ENCODE measurements around the gene FGF18.
"Not testable (repeated sequence)": the region's sequence is repeated elsewhere in the genome, so short reads cannot be mapped to it uniquely, and the experiment has no call there.

FGF18 gene

DNA sequence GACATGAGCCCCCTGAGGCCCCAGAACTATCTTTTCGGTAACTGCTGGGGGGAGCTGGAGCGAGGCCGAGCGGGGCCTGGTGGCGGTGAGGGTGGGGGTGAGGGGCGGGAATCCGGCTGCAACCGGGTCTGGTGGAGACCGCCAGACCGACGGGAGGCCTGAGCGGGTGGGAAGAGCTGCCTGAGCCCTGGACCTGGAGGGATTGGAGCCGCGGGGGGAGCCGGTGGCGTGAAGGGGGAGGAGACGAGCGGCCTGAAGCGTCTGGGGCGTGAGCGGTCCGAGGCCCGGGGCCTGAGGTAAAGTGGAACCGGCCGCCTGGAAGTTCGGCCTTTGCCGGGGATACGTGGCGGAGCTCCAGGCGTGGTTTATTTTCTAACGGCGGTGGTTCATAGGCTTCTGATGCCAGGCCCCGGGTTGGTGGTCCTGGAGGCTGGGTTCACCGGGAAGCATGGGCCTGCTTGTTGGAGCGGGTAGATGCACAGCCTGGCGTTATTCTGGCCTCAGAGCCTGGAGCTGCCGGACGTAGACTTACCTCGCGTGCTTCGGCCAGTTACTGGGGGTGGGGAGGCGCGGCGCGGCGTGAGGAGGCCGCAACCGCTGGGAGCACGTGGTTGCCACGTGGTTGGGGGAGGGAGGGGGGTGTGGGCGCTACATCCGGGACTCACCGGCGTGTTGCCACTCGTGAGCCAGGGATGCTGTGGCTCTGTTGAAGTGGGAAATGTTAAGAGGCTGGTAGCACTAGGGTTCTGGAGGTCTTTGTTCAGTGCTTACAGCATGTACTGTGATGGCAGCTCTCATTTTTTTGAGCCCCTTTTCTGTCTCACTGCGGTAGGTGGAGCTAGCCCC is 31.3 kb upstream of the FGF18 start:
- H3K27me3 ChIP-seq (ENCODE audit: control insufficient read depth, insufficient read depth, low read length) = no peaks in the 10 kb centered on the region
- no peaks in the 10 kb centered on the region for H3K9me3 ChIP-seq (ENCODE audit: control insufficient read depth, insufficient read depth, low read depth, low read length)
- peak overlapping the region; percentile 98 for H3K27ac ChIP-seq (ENCODE audit: low read depth, low read length)
- H3K4me3 ChIP-seq (ENCODE audit: low read depth, low read length) = peak overlapping the region; percentile 89
- H3K36me3 ChIP-seq (ENCODE audit: control insufficient read depth, insufficient read depth, low read length) = peaks cover 48% of the 10 kb centered on the region
- peaks cover 16% of the 10 kb centered on the region for H3K4me1 ChIP-seq (ENCODE audit: control insufficient read depth, insufficient read depth, low read length)
- peak overlapping the region; percentile 99 for H3K9ac ChIP-seq (ENCODE audit: low read length)

- Histone ChIP-seq H3K9ac (ENCODE audit: low read length) (peak overlapping the region; percentile 99), H3K27ac (ENCODE audit: low read depth, low read length) (peak overlapping the region; percentile 98), H3K27me3 (ENCODE audit: control insufficient read depth, insufficient read depth, low read length) (no peaks in the 10 kb centered on the region), H3K4me1 (ENCODE audit: control insufficient read depth, insufficient read depth, low read length) (peaks cover 16% of the 10 kb centered on the region), H3K4me3 (ENCODE audit: low read depth, low read length) (peak overlapping the region; percentile 89), H3K9me3 (ENCODE audit: control insufficient read depth, insufficient read depth, low read depth, low read length) (no peaks in the 10 kb centered on the region), H3K36me3 (ENCODE audit: control insufficient read depth, insufficient read depth, low read length) (peaks cover 54% of the 10 kb centered on the region)
Measured at GRCh38 chr5:171388816-171389168, 30.7 kb upstream of the FGF18 start.

GRCh38 chr5:171390883-171391677 is 28.4 kb upstream of the FGF18 start:
- Histone ChIP-seq H3K9me3 (ENCODE audit: control insufficient read depth, insufficient read depth, low read depth, low read length) (no peaks in the 10 kb centered on the region), H3K4me3 (ENCODE audit: low read depth, low read length) (peak overlapping the region; percentile 89), H3K36me3 (ENCODE audit: control insufficient read depth, insufficient read depth, low read length) (peaks cover 77% of the 10 kb centered on the region), H3K9ac (ENCODE audit: low read length) (no peak overlapping the region), H3K27me3 (ENCODE audit: control insufficient read depth, insufficient read depth, low read length) (no peaks in the 10 kb centered on the region), H3K27ac (ENCODE audit: low read depth, low read length) (no peak overlapping the region), H3K4me1 (ENCODE audit: control insufficient read depth, insufficient read depth, low read length) (peaks cover 16% of the 10 kb centered on the region)

- Histone ChIP-seq H3K4me1 (ENCODE audit: control insufficient read depth, insufficient read depth, low read length) (peaks cover 17% of the 10 kb centered on the region), H3K4me3 (ENCODE audit: low read depth, low read length) (no peak overlapping the region; the same call in 1 of the 2 replicates), H3K9ac (ENCODE audit: low read length) (no peak overlapping the region), H3K27ac (ENCODE audit: low read depth, low read length) (no peak overlapping the region), H3K36me3 (ENCODE audit: control insufficient read depth, insufficient read depth, low read length) (peaks cover 87% of the 10 kb centered on the region), H3K27me3 (ENCODE audit: control insufficient read depth, insufficient read depth, low read length) (no peaks in the 10 kb centered on the region), H3K9me3 (ENCODE audit: control insufficient read depth, insufficient read depth, low read depth, low read length) (no peaks in the 10 kb centered on the region)
Measured at GRCh38 chr5:171391996-171392577, 27.4 kb upstream of the FGF18 start.

GRCh38 chr5:171392585-171393159 is 26.8 kb upstream of the FGF18 start:
- peaks cover 93% of the 10 kb centered on the region for H3K36me3 ChIP-seq (ENCODE audit: control insufficient read depth, insufficient read depth, low read length)
- H3K9ac ChIP-seq (ENCODE audit: low read length) = no peak overlapping the region
- H3K27me3 ChIP-seq (ENCODE audit: control insufficient read depth, insufficient read depth, low read length) = no peaks in the 10 kb centered on the region
- no peak overlapping the region for H3K4me3 ChIP-seq (ENCODE audit: low read depth, low read length)
- no peaks in the 10 kb centered on the region for H3K9me3 ChIP-seq (ENCODE audit: control insufficient read depth, insufficient read depth, low read depth, low read length)
- no peak overlapping the region for H3K27ac ChIP-seq (ENCODE audit: low read depth, low read length)
- H3K4me1 ChIP-seq (ENCODE audit: control insufficient read depth, insufficient read depth, low read length) = peaks cover 20% of the 10 kb centered on the region

GRCh38 chr5:171395042-171395441 is 24.4 kb upstream of the FGF18 start:
- no peak overlapping the region for H3K27ac ChIP-seq (ENCODE audit: low read depth, low read length)
- H3K9me3 ChIP-seq (ENCODE audit: control insufficient read depth, insufficient read depth, low read depth, low read length) = no peaks in the 10 kb centered on the region
- no peaks in the 10 kb centered on the region for H3K27me3 ChIP-seq (ENCODE audit: control insufficient read depth, insufficient read depth, low read length)
- peaks cover 18% of the 10 kb centered on the region for H3K4me1 ChIP-seq (ENCODE audit: control insufficient read depth, insufficient read depth, low read length)
- H3K9ac ChIP-seq (ENCODE audit: low read length) = no peak overlapping the region
- H3K4me3 ChIP-seq (ENCODE audit: low read depth, low read length) = no peak overlapping the region
- peaks cover 100% of the 10 kb centered on the region for H3K36me3 ChIP-seq (ENCODE audit: control insufficient read depth, insufficient read depth, low read length)

DNA sequence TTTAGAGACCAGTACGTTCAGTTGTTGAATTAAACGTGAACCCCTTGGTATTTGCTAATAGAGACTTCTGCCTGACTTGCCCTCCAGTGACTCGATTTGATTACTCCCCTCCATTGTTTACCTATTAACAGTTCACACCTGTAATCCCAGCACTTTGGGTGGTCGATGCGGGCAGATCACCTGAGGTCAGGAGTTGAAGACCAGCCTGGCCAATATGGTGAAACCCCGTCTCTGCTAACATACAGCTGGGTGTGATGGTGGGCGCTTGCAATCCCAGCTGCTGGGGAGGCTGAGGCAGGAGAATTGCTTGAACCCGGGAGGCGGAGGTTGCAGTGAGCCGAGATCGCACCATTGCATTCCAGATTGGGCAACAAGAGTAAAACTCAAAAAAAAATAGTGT is 22.9 kb upstream of the FGF18 start:
- H3K27me3 ChIP-seq (ENCODE audit: control insufficient read depth, insufficient read depth, low read length); H3K9me3 ChIP-seq (ENCODE audit: control insufficient read depth, insufficient read depth, low read depth, low read length); H3K4me1 ChIP-seq (ENCODE audit: control insufficient read depth, insufficient read depth, low read length); H3K9ac ChIP-seq (ENCODE audit: low read length); H3K27ac ChIP-seq (ENCODE audit: low read depth, low read length); H3K4me3 ChIP-seq (ENCODE audit: low read depth, low read length): not testable (repeated sequence)
- peaks cover 100% of the 10 kb centered on the region for H3K36me3 ChIP-seq (ENCODE audit: control insufficient read depth, insufficient read depth, low read length)

DNA sequence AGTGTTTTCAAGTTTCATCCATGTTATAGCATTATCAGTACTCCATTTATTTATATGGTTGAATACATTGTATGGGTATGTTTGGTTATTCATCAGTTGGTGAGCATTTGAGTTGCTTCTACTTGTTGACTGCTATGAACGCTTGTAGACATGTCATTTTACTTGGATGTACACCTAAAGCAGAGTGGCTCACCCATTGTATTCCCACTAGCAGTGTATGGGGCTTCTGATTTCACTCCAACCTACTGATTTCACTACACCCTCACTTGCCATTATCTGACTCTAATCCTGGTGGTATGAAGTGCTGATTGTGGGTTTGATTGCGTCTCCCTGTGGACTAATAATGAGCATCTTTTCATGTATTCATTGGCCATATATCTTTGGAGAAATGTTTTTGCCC is 22.3 kb upstream of the FGF18 start:
- 0 out of 2 replicates have a peak, but pooled peaks cover 3% of the 10 kb centered on the region for H3K4me1 ChIP-seq (ENCODE audit: control insufficient read depth, insufficient read depth, low read length)
- H3K27me3 ChIP-seq (ENCODE audit: control insufficient read depth, insufficient read depth, low read length) = no peaks in the 10 kb centered on the region
- no peak overlapping the region for H3K27ac ChIP-seq (ENCODE audit: low read depth, low read length)
- peaks cover 99% of the 10 kb centered on the region for H3K36me3 ChIP-seq (ENCODE audit: control insufficient read depth, insufficient read depth, low read length)
- H3K9ac ChIP-seq (ENCODE audit: low read length) = no peak overlapping the region
- H3K9me3 ChIP-seq (ENCODE audit: control insufficient read depth, insufficient read depth, low read depth, low read length) = peaks cover 2% of the 10 kb centered on the region; the same call in 1 of the 2 replicates
- H3K4me3 ChIP-seq (ENCODE audit: low read depth, low read length) = no peak overlapping the region

DNA sequence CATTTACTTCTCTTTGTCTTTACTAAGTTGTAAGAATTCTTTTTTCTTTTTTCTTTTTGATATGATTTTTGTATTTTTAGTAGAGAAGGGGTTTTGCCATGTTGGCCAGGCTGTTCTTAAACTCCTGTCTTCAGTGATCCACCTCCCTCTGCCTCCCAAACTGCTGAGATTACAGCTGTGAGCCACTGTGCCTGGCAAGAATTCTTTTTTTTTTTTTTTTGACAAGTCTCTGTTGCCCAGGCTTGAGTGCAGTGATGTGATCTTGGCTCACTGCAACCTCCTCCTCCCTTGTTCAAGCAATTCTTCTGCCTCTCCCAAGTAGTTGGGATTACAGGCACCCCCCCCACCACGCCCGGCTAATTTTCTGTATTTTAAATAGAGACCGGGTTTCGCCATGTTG is 21.8 kb upstream of the FGF18 start:
- Histone ChIP-seq H3K36me3 (ENCODE audit: control insufficient read depth, insufficient read depth, low read length) (peaks cover 95% of the 10 kb centered on the region), H3K9me3 (ENCODE audit: control insufficient read depth, insufficient read depth, low read depth, low read length) (peaks cover 2% of the 10 kb centered on the region; the same call in 1 of the 2 replicates), H3K4me3 (ENCODE audit: low read depth, low read length) (no peak overlapping the region), H3K9ac (ENCODE audit: low read length) (no peak overlapping the region), H3K4me1 (ENCODE audit: control insufficient read depth, insufficient read depth, low read length) (0 out of 2 replicates have a peak, but pooled peaks cover 3% of the 10 kb centered on the region), H3K27me3 (ENCODE audit: control insufficient read depth, insufficient read depth, low read length) (no peaks in the 10 kb centered on the region), H3K27ac (ENCODE audit: low read depth, low read length) (no peak overlapping the region)

DNA sequence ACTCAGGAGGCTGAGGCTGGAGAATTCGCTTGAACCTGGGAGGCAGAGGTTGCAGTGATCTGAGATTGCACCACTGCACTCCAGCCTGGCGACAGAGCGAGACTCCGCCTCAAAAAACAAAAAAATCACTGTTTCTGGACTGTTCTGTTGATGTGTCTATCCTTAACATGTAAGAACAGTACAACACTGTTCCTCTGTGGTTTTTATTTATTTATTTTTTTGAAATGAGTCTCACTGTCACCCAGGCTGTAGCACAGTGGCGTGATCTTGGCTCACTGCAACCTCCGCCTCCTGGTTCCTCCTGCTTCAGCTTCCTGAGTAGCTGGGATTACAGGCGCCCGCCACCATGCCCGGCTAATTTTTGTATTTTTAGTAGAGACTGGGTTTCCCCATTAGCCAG is 20.8 kb upstream of the FGF18 start:
- not testable (repeated sequence) for H3K4me3 ChIP-seq (ENCODE audit: low read depth, low read length); H3K9me3 ChIP-seq (ENCODE audit: control insufficient read depth, insufficient read depth, low read depth, low read length); H3K4me1 ChIP-seq (ENCODE audit: control insufficient read depth, insufficient read depth, low read length); H3K27me3 ChIP-seq (ENCODE audit: control insufficient read depth, insufficient read depth, low read length); H3K27ac ChIP-seq (ENCODE audit: low read depth, low read length); H3K9ac ChIP-seq (ENCODE audit: low read length)
- H3K36me3 ChIP-seq (ENCODE audit: control insufficient read depth, insufficient read depth, low read length) = peaks cover 86% of the 10 kb centered on the region
